Kidney epithelial cell (primary cell): ENCODE measurements around the gene DDX42. TPM values are rescaled to one million over a fixed set of nuclear protein-coding genes. Genes with fewer than 3 reads are reported as not detected.
"Not testable (repeated sequence)": the region's sequence is repeated elsewhere in the genome, so short reads cannot be mapped to it uniquely, and the experiment has no call there.

Source experiments
- DNase-seq: peaks from one replicate; pipeline ENCODE4 v3.0.0-alpha.2; 2010; ENCODE audit warnings: low read depth
- H3K27me3 ChIP-seq: 2 replicates; pipeline ENCODE4 v1.6.0; 2011; ENCODE audit warnings: low read length; ENCODE audit not compliant: control insufficient read depth, insufficient read depth
- H3K36me3 ChIP-seq: 2 replicates; pipeline ENCODE4 v1.5.1; 2011; ENCODE audit warnings: low read length; ENCODE audit not compliant: control insufficient read depth, insufficient read depth
- H3K4me3 ChIP-seq: 2 replicates; pipeline ENCODE4 v1.5.1; 2011; ENCODE audit warnings: low read depth, mild to moderate bottlenecking, control low read depth, low read length
- total RNA-seq: library from RNA; depleted of rRNA; stranded (reverse); fragments of >200 nt; gene quantifications from 2 replicates; pipeline ENCODE4 v1.2.3, GENCODE V29; 2015
- TF ChIP-seq, protein P1 (sequence below): IDR thresholded peaks from 2 replicates; pipeline ENCODE4 v1.5.1; 2011; ENCODE audit warnings: mild to moderate bottlenecking, moderate library complexity, low read length, control low read depth, inconsistent platforms; ENCODE audit not compliant: insufficient read depth, poor library complexity, severe bottlenecking

Gene DDX42
- total RNA-seq, 1 donor from 2014 or later, result 55.7 TPM

GRCh38 chr17:63841350-63842172 is 67.6 kb downstream of the DDX42 start:
- Histone ChIP-seq H3K27me3 (no peaks in the 10 kb centered on the region), H3K4me3 (peak overlapping the region; percentile 76), H3K36me3 (no peaks in the 10 kb centered on the region)
- DNase-seq, result no peak
- TF ChIP-seq, protein P1, sequence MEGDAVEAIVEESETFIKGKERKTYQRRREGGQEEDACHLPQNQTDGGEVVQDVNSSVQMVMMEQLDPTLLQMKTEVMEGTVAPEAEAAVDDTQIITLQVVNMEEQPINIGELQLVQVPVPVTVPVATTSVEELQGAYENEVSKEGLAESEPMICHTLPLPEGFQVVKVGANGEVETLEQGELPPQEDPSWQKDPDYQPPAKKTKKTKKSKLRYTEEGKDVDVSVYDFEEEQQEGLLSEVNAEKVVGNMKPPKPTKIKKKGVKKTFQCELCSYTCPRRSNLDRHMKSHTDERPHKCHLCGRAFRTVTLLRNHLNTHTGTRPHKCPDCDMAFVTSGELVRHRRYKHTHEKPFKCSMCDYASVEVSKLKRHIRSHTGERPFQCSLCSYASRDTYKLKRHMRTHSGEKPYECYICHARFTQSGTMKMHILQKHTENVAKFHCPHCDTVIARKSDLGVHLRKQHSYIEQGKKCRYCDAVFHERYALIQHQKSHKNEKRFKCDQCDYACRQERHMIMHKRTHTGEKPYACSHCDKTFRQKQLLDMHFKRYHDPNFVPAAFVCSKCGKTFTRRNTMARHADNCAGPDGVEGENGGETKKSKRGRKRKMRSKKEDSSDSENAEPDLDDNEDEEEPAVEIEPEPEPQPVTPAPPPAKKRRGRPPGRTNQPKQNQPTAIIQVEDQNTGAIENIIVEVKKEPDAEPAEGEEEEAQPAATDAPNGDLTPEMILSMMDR, result no peak

DNA sequence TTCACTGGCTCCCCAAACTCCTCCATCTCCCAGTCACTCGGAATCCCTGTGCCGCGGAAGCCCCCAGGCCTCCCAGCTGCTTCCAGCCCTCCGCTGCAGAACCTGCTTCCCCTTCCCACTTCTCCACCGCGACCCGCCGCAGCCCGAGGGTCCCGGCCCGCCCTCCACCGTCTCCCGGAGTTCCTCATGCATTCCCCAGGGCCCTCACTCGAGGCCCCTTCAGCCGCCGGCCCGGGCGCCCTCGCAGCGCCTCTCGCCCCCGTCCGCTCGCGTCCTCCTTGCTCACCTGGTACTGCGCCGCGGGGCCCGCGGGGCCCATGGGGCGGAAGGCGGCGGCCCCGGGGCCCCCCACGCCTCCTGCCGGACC is 68.2 kb downstream of the DDX42 start:
- Histone ChIP-seq H3K27me3 (no peaks in the 10 kb centered on the region), H3K4me3 (peak overlapping the region; percentile 76), H3K36me3 (no peaks in the 10 kb centered on the region)
- TF ChIP-seq, protein P1, result no peak
- DNase-seq, result no peak

- Histone ChIP-seq H3K36me3 (no peaks in the 10 kb centered on the region), H3K27me3 (no peaks in the 10 kb centered on the region), H3K4me3 (peak within 1 kb of the TSS; percentile 76)
- TF ChIP-seq, protein P1, result no peak
- DNase-seq, result peak; percentile 85
Measured at GRCh38 chr17:63842540-63843386, 68.8 kb downstream of the DDX42 start, which contains the start of gene SMARCD2. SMARCD2 (minus strand) TSS chr17:63842685; CDS start chr17:63842674, 11 bp downstream.

DNA sequence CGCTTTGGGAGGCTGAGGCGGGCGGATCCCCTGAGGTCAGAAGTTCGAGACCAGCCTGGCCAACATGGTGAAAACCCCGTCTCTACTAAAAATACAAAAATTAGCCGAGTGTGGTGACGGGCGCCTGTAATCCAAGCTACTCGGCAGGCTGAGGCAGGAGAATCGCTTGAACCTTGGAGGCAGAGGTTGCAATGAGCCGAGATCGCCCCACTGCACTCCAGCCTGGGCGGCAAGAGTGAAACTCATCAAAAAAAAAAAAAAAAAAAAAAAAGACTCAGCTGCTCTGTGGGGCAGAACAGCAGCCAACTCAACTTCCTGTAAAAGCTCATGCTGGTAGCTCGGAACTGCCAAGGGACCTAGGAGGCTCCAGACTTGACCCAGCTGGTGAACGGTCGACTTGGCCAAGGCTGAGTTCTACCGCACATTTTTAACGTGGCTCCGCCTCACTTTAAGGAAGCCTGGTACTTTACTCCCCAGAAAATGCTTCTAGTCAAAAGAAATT is 69.5 kb downstream of the DDX42 start:
- DNase-seq, H3K27me3 ChIP-seq, H3K36me3 ChIP-seq: not testable (repeated sequence)
- peak overlapping the region; percentile 40 for H3K4me3 ChIP-seq

GRCh38 chr17:63843910-63844677 is 70.1 kb downstream of the DDX42 start:
- DNase-seq, result no peak
- Histone ChIP-seq H3K27me3 (no peaks in the 10 kb centered on the region), H3K36me3 (no peaks in the 10 kb centered on the region), H3K4me3 (no peak overlapping the region)
- TF ChIP-seq, protein P1, result no peak
